Endodermal cell (in vitro differentiated cells): ENCODE measurements around the gene ABR. TPM values are rescaled to one million over a fixed set of nuclear protein-coding genes. Genes with fewer than 3 reads are reported as not detected.

Experiments
- DNase-seq: peaks from one replicate; pipeline ENCODE4 v3.0.0-alpha.2; 2017
- H3K27ac ChIP-seq: 2 replicates; pipeline ENCODE4 v1.5.1; 2013; ENCODE audit warnings: mild to moderate bottlenecking, low read depth, low read length, moderate library complexity
- H3K27me3 ChIP-seq: 2 replicates; pipeline ENCODE4 v1.6.1; 2013; ENCODE audit warnings: mild to moderate bottlenecking, low read length, moderate library complexity; ENCODE audit not compliant: insufficient read depth, control insufficient read depth, poor library complexity, severe bottlenecking
- H3K36me3 ChIP-seq: 2 replicates; pipeline ENCODE4 v1.7.0; 2013; ENCODE audit warnings: mild to moderate bottlenecking, low read length, moderate library complexity; ENCODE audit not compliant: control insufficient read depth, insufficient read depth
- H3K4me1 ChIP-seq: one replicate; pipeline ENCODE4 v1.7.0; 2013; ENCODE audit warnings: low read length; ENCODE audit not compliant: control insufficient read depth, insufficient read depth
- H3K4me3 ChIP-seq: 2 replicates; pipeline ENCODE4 v1.5.1; 2013; ENCODE audit warnings: mild to moderate bottlenecking, low read length, moderate library complexity
- H3K9ac ChIP-seq: 2 replicates; pipeline ENCODE4 v1.6.1; 2013; ENCODE audit warnings: mild to moderate bottlenecking, low read length, moderate library complexity; ENCODE audit not compliant: poor library complexity, severe bottlenecking; ENCODE audit errors: extremely low read depth
- H3K9me3 ChIP-seq: 2 replicates; pipeline ENCODE4 v1.6.1; 2013; ENCODE audit warnings: mild to moderate bottlenecking, low read length, moderate library complexity; ENCODE audit not compliant: control insufficient read depth
- H3K27ac Mint-ChIP-seq: 2 replicates; pipeline ENCODE4 v1.8.0; 2020; ENCODE audit warnings: mixed read lengths
- H3K27me3 Mint-ChIP-seq: 2 replicates; pipeline ENCODE4 v1.8.0; 2021; ENCODE audit warnings: mild to moderate bottlenecking, mixed read lengths; ENCODE audit not compliant: insufficient read depth
- H3K36me3 Mint-ChIP-seq: 2 replicates; pipeline ENCODE4 v1.8.0; 2020; ENCODE audit warnings: low read depth, mixed read lengths
- H3K4me1 Mint-ChIP-seq: 2 replicates; pipeline ENCODE4 v1.8.0; 2020; ENCODE audit warnings: mixed read lengths
- H3K4me3 Mint-ChIP-seq: 2 replicates; pipeline ENCODE4 v1.8.0; 2020; ENCODE audit warnings: mild to moderate bottlenecking, moderate library complexity, mixed read lengths
- H3K9me3 Mint-ChIP-seq: 2 replicates; pipeline ENCODE4 v1.8.0; 2020; ENCODE audit warnings: mild to moderate bottlenecking, mixed read lengths
- CTCF ChIP-seq: fragments of 200-600 bp; sonication (generic); conservative IDR thresholded peaks from 2 replicates; pipeline ENCODE4 v1.5.0; 2021; ENCODE audit warnings: antibody characterized with exemption, mild to moderate bottlenecking
- WGBS, 2 experiments: methylation state at CpG; one replicate each; pipeline versions ENCODE4 v1.1.5 to v1.1.7; 2013; ENCODE audit warnings: missing lambda C conversion rate in 2 of 2, mixed read lengths in 1 of 2; ENCODE audit not compliant: insufficient coverage in 1 of 2, insufficient read length in 1 of 2; 5-methylcytosine and 5-hydroxymethylcytosine counted together
- total RNA-seq, 2 donors: library from RNA; stranded (reverse); fragmentation: NEBNext Ultra II Directional in 1 of 2; extraction: Animal tissue kit (Norgen Biotek cat#: 25700) in 1 of 2; gene quantifications; 2 replicates in 1 of 2; 3 replicates in 1 of 2; pipeline ENCODE4 v1.2.1, GENCODE V29; 2021

ABR gene
- total RNA-seq, 2 donors from 2014 or later, result 51.1 to 58.7 TPM

- no peaks in the 10 kb centered on the region for H3K9me3 Mint-ChIP-seq
- H3K27me3 Mint-ChIP-seq, result no peaks in the 10 kb centered on the region
- no peak overlapping the region for H3K27ac Mint-ChIP-seq
- TF ChIP-seq CTCF, result no peak
- H3K36me3 ChIP-seq, result peaks cover 11% of the 10 kb centered on the region
- WGBS, 2 experiments, result 45 to 70% methylated on average over 9 to 21 of the region's 21 CpGs
- H3K27ac ChIP-seq, result peak overlapping the region; percentile 51
- peak; percentile 81 for DNase-seq
- no peaks in the 10 kb centered on the region for H3K4me1 ChIP-seq
- peaks cover 23% of the 10 kb centered on the region for H3K36me3 Mint-ChIP-seq
- H3K9ac ChIP-seq, result no peak overlapping the region
- no peaks in the 10 kb centered on the region for H3K4me1 Mint-ChIP-seq
- no peaks in the 10 kb centered on the region for H3K9me3 ChIP-seq
- H3K27me3 ChIP-seq, result no peaks in the 10 kb centered on the region
- no peak overlapping the region for H3K4me3 ChIP-seq
- no peak overlapping the region for H3K4me3 Mint-ChIP-seq
Observed at GRCh38 chr17:1043601-1044251, 136.1 kb downstream of the ABR start.

GRCh38 chr17:1042486-1042885 is 137.3 kb downstream of the ABR start:
- Mint-ChIP-seq H3K9me3 (no peaks in the 10 kb centered on the region), H3K27ac (no peak overlapping the region), H3K4me1 (no peaks in the 10 kb centered on the region), H3K27me3 (no peaks in the 10 kb centered on the region), H3K4me3 (no peak overlapping the region), H3K36me3 (peaks cover 21% of the 10 kb centered on the region)
- H3K27me3 ChIP-seq, result no peaks in the 10 kb centered on the region
- WGBS, 2 experiments, result 93 to 97% methylated on average over 19 of the region's 19 CpGs
- no peak overlapping the region for H3K9ac ChIP-seq
- no peak for TF ChIP-seq CTCF
- H3K4me3 ChIP-seq, result no peak overlapping the region
- H3K9me3 ChIP-seq, result no peaks in the 10 kb centered on the region
- peaks cover 11% of the 10 kb centered on the region for H3K36me3 ChIP-seq
- no peak for DNase-seq
- no peak overlapping the region for H3K27ac ChIP-seq
- no peaks in the 10 kb centered on the region for H3K4me1 ChIP-seq

- H3K27me3 Mint-ChIP-seq, result no peaks in the 10 kb centered on the region
- Histone ChIP-seq H3K4me3 (no peak overlapping the region), H3K4me1 (no peaks in the 10 kb centered on the region), H3K27me3 (no peaks in the 10 kb centered on the region), H3K36me3 (peaks cover 11% of the 10 kb centered on the region), H3K9me3 (no peaks in the 10 kb centered on the region), H3K27ac (no peak overlapping the region), H3K9ac (no peak overlapping the region)
- DNase-seq, result no peak
- TF ChIP-seq CTCF, result no peak
- no peaks in the 10 kb centered on the region for H3K4me1 Mint-ChIP-seq
- H3K4me3 Mint-ChIP-seq, result no peak overlapping the region
- WGBS, 2 experiments, result 95 to 99% methylated on average over 7 to 9 of the region's 9 CpGs
- no peak overlapping the region for H3K27ac Mint-ChIP-seq
- H3K36me3 Mint-ChIP-seq, result peaks cover 21% of the 10 kb centered on the region
- H3K9me3 Mint-ChIP-seq, result no peaks in the 10 kb centered on the region
Observed at GRCh38 chr17:1041746-1042145, 138.0 kb downstream of the ABR start.
